Measurements from ENCODE around the gene ZRANB2.

GRCh38 chr1:71043065-71043464 lies 37.8 kb downstream of the ZRANB2 start:
- TF ChIP-seq TARDBP (IDR thresholded peaks at IDR 0.05) (no peak), SPI1 (IDR thresholded peaks at IDR 0.05; ENCODE audit: borderline replicate concordance, low read depth, low read length) (no peak)

Measured in K562 (cell line).